ENCODE results near the gene IARS1. TPM values are rescaled to one million over a fixed set of nuclear protein-coding genes. Genes with fewer than 3 reads are reported as not detected.
A peak's percentile ranks its signal among the peaks of the same experiment; 100 is the strongest.

IARS1 gene
- total RNA-seq, 1 experiment from 2014 or later, result 130 TPM

- Mint-ChIP-seq H3K36me3 (ENCODE audit: insufficient read depth, unreplicated experiment) (peaks cover 37% of the 10 kb centered on the region), H3K27me3 (ENCODE audit: unreplicated experiment) (no peaks in the 10 kb centered on the region), H3K9me3 (ENCODE audit: low read depth, unreplicated experiment) (no peaks in the 10 kb centered on the region), H3K4me1 (ENCODE audit: low read depth, unreplicated experiment) (peaks cover 12% of the 10 kb centered on the region), H3K4me3 (ENCODE audit: low read depth, unreplicated experiment) (no peak overlapping the region), H3K27ac (ENCODE audit: unreplicated experiment) (no peak overlapping the region)
- no TSS peak for BruUV-seq (replicated peaks)
- no peak for TF ChIP-seq CTCF (IDR thresholded peaks at IDR 0.05; ENCODE audit: unreplicated experiment)
- intact Hi-C loops (cut with micrococcal nuclease; ENCODE audit: unreplicated experiment), result no loop called here
- CTCF ChIA-PET, result no interaction called here
- no peak for DNase-seq
These were observed 2.3 kb upstream of the IARS1 start for GRCh38 chr9:92295827-92296258.

GRCh38 chr9:92295240-92295790, 1.8 kb upstream of the IARS1 start:
- CTCF ChIA-PET, result no interaction called here
- Mint-ChIP-seq H3K27me3 (ENCODE audit: unreplicated experiment) (no peaks in the 10 kb centered on the region), H3K4me3 (ENCODE audit: low read depth, unreplicated experiment) (no peak overlapping the region), H3K27ac (ENCODE audit: unreplicated experiment) (no peak overlapping the region), H3K36me3 (ENCODE audit: insufficient read depth, unreplicated experiment) (peaks cover 43% of the 10 kb centered on the region), H3K9me3 (ENCODE audit: low read depth, unreplicated experiment) (no peaks in the 10 kb centered on the region), H3K4me1 (ENCODE audit: low read depth, unreplicated experiment) (peaks cover 14% of the 10 kb centered on the region)
- DNase-seq, result no peak
- no TSS peak for BruUV-seq (replicated peaks)
- no peak for TF ChIP-seq CTCF (IDR thresholded peaks at IDR 0.05; ENCODE audit: unreplicated experiment)
- intact Hi-C loops (cut with micrococcal nuclease; ENCODE audit: unreplicated experiment), result no loop called here

- no peaks in the 10 kb centered on the region for H3K9me3 Mint-ChIP-seq (ENCODE audit: low read depth, unreplicated experiment)
- CTCF ChIA-PET, result no interaction called here
- peak overlapping the region; percentile 93 for H3K4me3 Mint-ChIP-seq (ENCODE audit: low read depth, unreplicated experiment)
- peak overlapping the region; percentile 99 for H3K27ac Mint-ChIP-seq (ENCODE audit: unreplicated experiment)
- peaks cover 14% of the 10 kb centered on the region for H3K4me1 Mint-ChIP-seq (ENCODE audit: low read depth, unreplicated experiment)
- no peaks in the 10 kb centered on the region for H3K27me3 Mint-ChIP-seq (ENCODE audit: unreplicated experiment)
- intact Hi-C loops (cut with micrococcal nuclease; ENCODE audit: unreplicated experiment), result no loop called here
- TF ChIP-seq CTCF (IDR thresholded peaks at IDR 0.05; ENCODE audit: unreplicated experiment), result no peak
- peaks cover 53% of the 10 kb centered on the region for H3K36me3 Mint-ChIP-seq (ENCODE audit: insufficient read depth, unreplicated experiment)
- peak; percentile 1 for DNase-seq
- no TSS peak for BruUV-seq (replicated peaks)
These were observed 790 bp upstream of the IARS1 start for GRCh38 chr9:92294297-92294676.

GRCh38 chr9:92293075-92293354, 482 bp downstream of the IARS1 start:
- intact Hi-C loops (cut with micrococcal nuclease; ENCODE audit: unreplicated experiment), result no loop called here
- Mint-ChIP-seq H3K9me3 (ENCODE audit: low read depth, unreplicated experiment) (no peaks in the 10 kb centered on the region), H3K4me3 (ENCODE audit: low read depth, unreplicated experiment) (peak overlapping the region; percentile 93), H3K36me3 (ENCODE audit: insufficient read depth, unreplicated experiment) (peaks cover 62% of the 10 kb centered on the region), H3K27ac (ENCODE audit: unreplicated experiment) (peak overlapping the region; percentile 99), H3K27me3 (ENCODE audit: unreplicated experiment) (no peaks in the 10 kb centered on the region), H3K4me1 (ENCODE audit: low read depth, unreplicated experiment) (peaks cover 14% of the 10 kb centered on the region)
- TSS peak; percentile 70 for BruUV-seq (replicated peaks)
- TF ChIP-seq CTCF (IDR thresholded peaks at IDR 0.05; ENCODE audit: unreplicated experiment), result no peak
- CTCF ChIA-PET, result no interaction called here
- DNase-seq, result no peak

Data from Calu3 (cell line).